SK-N-SH (cell line): ENCODE results near the gene OSBPL10. TPM values are rescaled to one million over a fixed set of nuclear protein-coding genes. Genes with fewer than 3 reads are reported as not detected.
"Not testable (repeated sequence)": the region's sequence is repeated elsewhere in the genome, so short reads cannot be mapped to it uniquely, and the experiment has no call there.

Source experiments
- CTCF ChIA-PET: fragments of 300-600, 350-600 bp; formaldehyde crosslinking; extraction: SDS; loops from one replicate; lab custom pipeline; 2021; lab: Yijun Ruan, JAX
- POLR2A ChIA-PET: fragments of 350-600 bp; sonication (Branson Sonifier 250); formaldehyde crosslinking; extraction: SDS; loops from one replicate; lab custom pipeline; 2020; ENCODE audit warnings: antibody characterized with exemption, inconsistent platforms; lab: Yijun Ruan, JAX
- DNase-seq: peaks from one replicate; pipeline ENCODE4 v3.0.0; 2012
- H2AFZ ChIP-seq: fragments of 200-600 bp; sonication (generic); 2 replicates; pipeline ENCODE4 v1.8.1; 2016; ENCODE audit warnings: antibody characterized with exemption, mild to moderate bottlenecking, low read depth
- H3F3A ChIP-seq: fragments of 200-600 bp; sonication (generic); replicated peaks from 2 replicates; pipeline ENCODE3; 2016; ENCODE audit warnings: antibody characterized with exemption, mild to moderate bottlenecking; ENCODE audit not compliant: insufficient read depth
- H3K27ac ChIP-seq, 2 experiments: fragments of 200-500 bp in 1 of 2; fragments of 200-600 bp in 1 of 2; sonication (Bioruptor generic) in 1 of 2; sonication (generic), shearing (Covaris generic) in 1 of 2; 2 replicates each; pipeline versions ENCODE4 v1.5.1 to v1.6.1; 2014 to 2016; ENCODE audit warnings: low read depth in 2 of 2, inconsistent platforms in 1 of 2, low read length in 1 of 2, mild to moderate bottlenecking in 1 of 2, mixed read lengths in 1 of 2
- H3K27me3 ChIP-seq: fragments of 200-600 bp; sonication (generic), shearing (Covaris generic); 2 replicates; pipeline ENCODE4 v1.6.1; 2016; ENCODE audit warnings: mixed run types; ENCODE audit not compliant: insufficient read depth
- H3K36me3 ChIP-seq, 2 experiments: fragments of 200-500 bp in 1 of 2; fragments of 200-600 bp in 1 of 2; sonication (Bioruptor generic) in 1 of 2; sonication (generic) in 1 of 2; replicated peaks in 1 of 2; 2 replicates each; pipeline versions ENCODE3 to v1.5.1; 2014 to 2016; ENCODE audit warnings: low read length in 1 of 2, mild to moderate bottlenecking in 1 of 2; ENCODE audit not compliant: insufficient read depth in 2 of 2, control insufficient read depth in 1 of 2
- H3K4me1 ChIP-seq, 2 experiments: fragments of 200-500 bp in 1 of 2; fragments of 200-600 bp in 1 of 2; sonication (Bioruptor generic) in 1 of 2; sonication (generic), shearing (Covaris generic) in 1 of 2; 2 replicates each; pipeline versions ENCODE4 v1.5.1 to v1.6.1; 2014 to 2016; ENCODE audit warnings: low read depth in 1 of 2, low read length in 1 of 2, mixed run types in 1 of 2; ENCODE audit not compliant: insufficient read depth in 2 of 2, control insufficient read depth in 1 of 2
- H3K4me2 ChIP-seq: fragments of 200-600 bp; sonication (generic), shearing (Covaris generic); 2 replicates; pipeline ENCODE4 v1.6.1; 2017; ENCODE audit warnings: mixed run types
- H3K4me3 ChIP-seq, 2 experiments: fragments of 200-500 bp in 1 of 2; fragments of 200-600 bp in 1 of 2; sonication (Bioruptor generic) in 1 of 2; sonication (generic), shearing (Covaris generic) in 1 of 2; 2 replicates each; pipeline versions ENCODE4 v1.5.1 to v1.8.1; 2014 to 2016; ENCODE audit warnings: low read depth in 2 of 2, inconsistent platforms in 1 of 2, low read length in 1 of 2, mild to moderate bottlenecking in 1 of 2, mixed read lengths in 1 of 2, moderate library complexity in 1 of 2
- H3K79me2 ChIP-seq: fragments of 200-600 bp; sonication (generic); 2 replicates; pipeline ENCODE4 v1.8.1; 2017; ENCODE audit warnings: mild to moderate bottlenecking; ENCODE audit not compliant: insufficient read depth
- H3K9ac ChIP-seq: fragments of 200-600 bp; sonication (generic); 2 replicates; pipeline ENCODE4 v1.6.1; 2017; ENCODE audit warnings: mixed run types
- H3K9me2 ChIP-seq: fragments of 200-600 bp; sonication (generic); 2 replicates; pipeline ENCODE4 v1.6.1; 2017; ENCODE audit warnings: mixed run types
- H3K9me3 ChIP-seq: fragments of 200-600 bp; sonication (generic); 2 replicates; pipeline ENCODE4 v1.6.1; 2017; ENCODE audit warnings: mixed run types, mild to moderate bottlenecking, moderate library complexity
- H4K20me1 ChIP-seq: fragments of 200-600 bp; sonication (generic); 2 replicates; pipeline ENCODE4 v1.6.1; 2017; ENCODE audit warnings: mild to moderate bottlenecking, mixed run types; ENCODE audit not compliant: insufficient read depth
- ELF1 ChIP-seq: IDR thresholded peaks from 2 replicates; pipeline ENCODE4 v1.4.0; 2012
- RFX5 ChIP-seq: IDR thresholded peaks from 2 replicates; pipeline ENCODE4 v1.6.1; 2012; ENCODE audit warnings: mild to moderate bottlenecking, improper control_type of control experiment, low read length
- TAF1 ChIP-seq: IDR thresholded peaks from 2 replicates; pipeline ENCODE4 v1.6.1; 2012; ENCODE audit warnings: low read depth, mild to moderate bottlenecking, low read length, moderate library complexity, borderline replicate concordance
- TEAD4 ChIP-seq: IDR thresholded peaks from 2 replicates; pipeline ENCODE4 v1.4.0; 2012; ENCODE audit warnings: mild to moderate bottlenecking, borderline replicate concordance; ENCODE audit not compliant: insufficient read depth
- WGBS: methylation state at CpG from one replicate; pipeline ENCODE4 v1.1.6; 2017; ENCODE audit warnings: low lambda C conversion rate; 5-methylcytosine and 5-hydroxymethylcytosine counted together
- polyA plus RNA-seq, 3 experiments: library from polyadenylated mRNA; depleted of rRNA; stranded (reverse); fragments of >200 nt; gene quantifications; 2 replicates each; pipeline ENCODE4 v1.2.3, GENCODE V29; 2012
- TF ChIP-seq, protein P1 (sequence below): fragments of 150-350 bp; IDR thresholded peaks from 2 replicates; pipeline ENCODE4 v1.6.1; 2016; ENCODE audit warnings: mild to moderate bottlenecking, low read depth, low read length
- TF ChIP-seq, protein P2 (sequence below): fragments of 150-350 bp; IDR thresholded peaks from 2 replicates; pipeline ENCODE4 v1.6.1; 2017; ENCODE audit warnings: antibody characterized with exemption, low read length, low read depth, borderline replicate concordance

The OSBPL10 gene
- polyA plus RNA-seq, 1 of the 3 experiments (the other 2 are of a cell fraction), result 0.12 TPM

DNA sequence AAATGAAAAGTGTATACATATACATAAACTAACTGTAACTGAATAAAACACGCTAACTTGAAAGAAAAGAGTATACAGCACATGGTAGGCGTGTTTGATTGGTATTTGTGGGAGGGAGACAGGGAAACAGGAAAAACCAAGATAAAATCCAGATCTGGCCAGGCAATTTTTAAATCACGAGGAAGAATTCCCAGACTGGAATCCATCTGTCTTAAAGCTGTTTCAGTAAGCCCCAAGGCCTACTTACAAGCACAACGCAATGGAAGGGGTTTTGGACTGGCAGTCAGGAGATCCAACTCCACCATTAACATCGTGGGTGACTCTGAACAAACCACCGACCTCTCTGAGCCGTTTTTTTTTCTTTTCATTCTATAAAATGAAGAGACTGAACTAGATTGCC, 195.8 kb downstream of the OSBPL10 start:
- Histone ChIP-seq H3K4me2 (no peak overlapping the region), H3K9me3 (no peaks in the 10 kb centered on the region), H3K79me2 (no peaks in the 10 kb centered on the region), H3K9ac (no peak overlapping the region), H3F3A (no peaks in the 10 kb centered on the region), H3K27ac (no peak overlapping the region), H3K9me2 (no peaks in the 10 kb centered on the region), H3K4me1 (no peaks in the 10 kb centered on the region), H3K27me3 (no peaks in the 10 kb centered on the region), H3K4me3 (no peak overlapping the region), H3K36me3 (no peaks in the 10 kb centered on the region), H4K20me1 (no peaks in the 10 kb centered on the region), H2AFZ (no peak overlapping the region)
- ChIA-PET CTCF (no interaction called here), POLR2A (no interaction called here)
- no peak for DNase-seq
- TF ChIP-seq, protein P1, sequence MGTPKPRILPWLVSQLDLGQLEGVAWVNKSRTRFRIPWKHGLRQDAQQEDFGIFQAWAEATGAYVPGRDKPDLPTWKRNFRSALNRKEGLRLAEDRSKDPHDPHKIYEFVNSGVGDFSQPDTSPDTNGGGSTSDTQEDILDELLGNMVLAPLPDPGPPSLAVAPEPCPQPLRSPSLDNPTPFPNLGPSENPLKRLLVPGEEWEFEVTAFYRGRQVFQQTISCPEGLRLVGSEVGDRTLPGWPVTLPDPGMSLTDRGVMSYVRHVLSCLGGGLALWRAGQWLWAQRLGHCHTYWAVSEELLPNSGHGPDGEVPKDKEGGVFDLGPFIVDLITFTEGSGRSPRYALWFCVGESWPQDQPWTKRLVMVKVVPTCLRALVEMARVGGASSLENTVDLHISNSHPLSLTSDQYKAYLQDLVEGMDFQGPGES, result no peak
- TF ChIP-seq RFX5 (no peak), ELF1 (no peak), TAF1 (no peak), TEAD4 (no peak)
- TF ChIP-seq, protein P2, sequence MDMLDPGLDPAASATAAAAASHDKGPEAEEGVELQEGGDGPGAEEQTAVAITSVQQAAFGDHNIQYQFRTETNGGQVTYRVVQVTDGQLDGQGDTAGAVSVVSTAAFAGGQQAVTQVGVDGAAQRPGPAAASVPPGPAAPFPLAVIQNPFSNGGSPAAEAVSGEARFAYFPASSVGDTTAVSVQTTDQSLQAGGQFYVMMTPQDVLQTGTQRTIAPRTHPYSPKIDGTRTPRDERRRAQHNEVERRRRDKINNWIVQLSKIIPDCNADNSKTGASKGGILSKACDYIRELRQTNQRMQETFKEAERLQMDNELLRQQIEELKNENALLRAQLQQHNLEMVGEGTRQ, result no peak
- WGBS, result 29% methylated on average over 7 of the region's 7 CpGs

DNA sequence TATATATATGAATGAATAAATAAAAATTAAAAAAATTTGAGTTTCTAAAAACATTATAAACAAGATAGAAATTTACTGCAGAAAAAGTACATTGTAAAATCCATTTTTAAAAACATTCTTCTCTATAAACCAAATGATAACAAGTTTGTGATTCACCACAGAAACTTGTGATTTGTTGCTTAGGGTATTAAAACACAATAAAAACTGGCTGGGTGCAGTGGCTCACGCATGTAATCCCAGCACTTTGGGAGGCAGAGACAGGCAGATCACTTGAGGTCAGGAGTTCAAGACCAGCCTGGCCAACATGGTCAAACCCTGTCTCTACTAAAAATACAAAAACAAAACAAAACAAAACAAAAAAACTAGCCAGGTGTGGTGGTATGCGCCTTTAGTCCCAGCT, 197.2 kb downstream of the OSBPL10 start:
- H3K27me3 ChIP-seq, H3K27ac ChIP-seq, H3K4me2 ChIP-seq, H3K9me2 ChIP-seq, H3F3A ChIP-seq, H3K4me3 ChIP-seq, DNase-seq, H3K4me1 ChIP-seq, H3K9ac ChIP-seq, H4K20me1 ChIP-seq, H3K36me3 ChIP-seq, H3K9me3 ChIP-seq, H3K79me2 ChIP-seq, H2AFZ ChIP-seq, POLR2A ChIA-PET: not testable (repeated sequence)
- CTCF ChIA-PET, result interaction anchor here (1.1 kb wide), 1 partner anchor 16 kb away, joined by 3 read pairs; no protein-coding TSS in a partner anchor
- 41% methylated on average over 2 of the region's 2 CpGs for WGBS

DNA sequence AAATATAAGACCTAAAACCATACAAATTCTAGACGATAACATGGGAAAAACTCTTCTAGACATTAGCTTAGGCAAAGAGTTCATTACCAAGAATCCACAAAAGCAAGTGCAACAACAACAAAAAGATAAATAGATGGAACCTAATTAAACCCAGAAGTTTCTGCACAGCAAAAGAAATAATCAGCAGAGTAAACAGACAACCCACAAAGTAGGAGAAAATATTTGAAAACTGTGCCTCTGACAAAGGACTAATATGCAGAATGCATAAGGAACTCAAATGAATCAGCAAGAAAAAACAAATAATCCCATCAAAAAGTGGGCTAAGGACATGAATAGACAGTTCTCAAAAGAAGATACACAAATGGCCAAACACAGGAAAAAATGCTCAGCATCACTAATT, 198.8 kb downstream of the OSBPL10 start:
- POLR2A ChIA-PET, H3K27me3 ChIP-seq, H3K36me3 ChIP-seq: not testable (repeated sequence)

More for the DNA sequence above, 198.8 kb downstream of the OSBPL10 start:
- H2AFZ ChIP-seq, H3K79me2 ChIP-seq, H4K20me1 ChIP-seq, H3K9me2 ChIP-seq, H3K4me1 ChIP-seq, H3K9ac ChIP-seq, CTCF ChIA-PET, H3K4me3 ChIP-seq, H3K4me2 ChIP-seq, H3K27ac ChIP-seq, H3F3A ChIP-seq, DNase-seq, H3K9me3 ChIP-seq: not testable (repeated sequence)
- WGBS, result 13% methylated on average over 1 of the region's 1 CpG
